ENCODE measurements around the gene NMBR. TPM values are rescaled to one million over a fixed set of nuclear protein-coding genes. Genes with fewer than 3 reads are reported as not detected.

The NMBR gene
- total RNA-seq, 1 experiment from 2014 or later, result not detected

DNA sequence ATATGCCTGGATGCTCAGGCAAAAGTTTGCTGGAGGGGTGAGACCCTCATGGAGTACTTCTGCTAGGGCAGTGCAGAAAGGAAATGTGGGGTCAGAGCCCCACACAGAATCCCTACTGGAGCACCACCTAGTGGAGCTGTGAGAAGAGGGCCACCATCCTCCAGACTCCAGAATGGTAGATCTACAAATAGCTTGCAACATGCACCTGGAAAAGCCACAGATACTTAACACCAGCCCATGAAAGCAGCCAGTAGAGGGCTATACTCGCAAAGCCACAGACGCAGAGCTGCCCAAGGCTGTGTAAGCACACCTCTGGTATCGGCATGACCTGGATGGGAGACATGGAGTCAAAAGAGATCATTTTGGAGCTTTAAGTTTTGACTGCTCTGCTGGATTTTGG lies 74.9 kb downstream of the NMBR start:
- no peak overlapping the region for H3K4me3 Mint-ChIP-seq

More for the DNA sequence above, 74.9 kb downstream of the NMBR start:
- H3K9me3 ChIP-seq (ENCODE audit: control insufficient read depth, low read depth, low read length), result no peaks in the 10 kb centered on the region
- peaks cover 2 to 6% (median 4%) of the 10 kb centered on the region in 3 experiments; a peak in 3 of 7 replicates for H3K36me3 Mint-ChIP-seq (ENCODE audit: insufficient read depth in 1 of 3, low read depth in 3 of 3)
- no peak overlapping the region for H2BK15ac ChIP-seq (ENCODE audit: low read depth, low read length)
- H3K9ac ChIP-seq (ENCODE audit: extremely low read depth, insufficient read length, low read length), result no peak overlapping the region
- no peak overlapping the region for H2BK5ac ChIP-seq (ENCODE audit: insufficient read length, low read length)
- no peak overlapping the region for H3K18ac ChIP-seq (ENCODE audit: insufficient read length, low read depth, low read length)
- no peaks in the 10 kb centered on the region for H4K20me1 ChIP-seq (ENCODE audit: control insufficient read depth, insufficient read depth, insufficient read length)
- H4K8ac ChIP-seq (replicated peaks; ENCODE audit: insufficient read length, low read depth, low read length), result no peak overlapping the region
- H3K56ac ChIP-seq (ENCODE audit: insufficient read length, low read depth, low read length), result no peak overlapping the region
- peaks cover 2% of the 10 kb centered on the region; the same call in 1 of the 2 replicates for H3K4me1 ChIP-seq (ENCODE audit: insufficient read depth, low read length)
- peaks cover 0 to 8% of the 10 kb centered on the region in 2 experiments; a peak in 3 of 5 replicates for H3K9me3 Mint-ChIP-seq
- peak; percentile 73 for DNase-seq
- no peak overlapping the region for H3K27ac ChIP-seq (ENCODE audit: insufficient read length, low read depth, low read length)
- WGBS (ENCODE audit: extremely low coverage, insufficient read length, low lambda C conversion rate), result no CpG with 5 or more reads among the region's 3 CpGs
- no peaks in the 10 kb centered on the region for H3K23me2 ChIP-seq (ENCODE audit: insufficient read length, low read depth, low read length, poor library complexity, severe bottlenecking)
- peak overlapping the region in 1 of 3 experiments; percentile 72; a peak in 1 of 7 replicates for H3K27ac Mint-ChIP-seq
- no peak overlapping the region for H3K4me2 ChIP-seq (ENCODE audit: insufficient read depth, insufficient read length, low read length)
- H2AK5ac ChIP-seq (ENCODE audit: insufficient read length, low read length), result no peak overlapping the region
- H2BK12ac ChIP-seq (ENCODE audit: insufficient read length, low read depth, low read length), result no peak overlapping the region
- H3K4ac ChIP-seq (ENCODE audit: low read depth, low read length), result no peak overlapping the region
- H3K23ac ChIP-seq (ENCODE audit: insufficient read length, low read depth, low read length), result no peak overlapping the region
- H3T11ph ChIP-seq (ENCODE audit: low read length), result no peak overlapping the region
- H3K27me3 ChIP-seq (ENCODE audit: insufficient read depth, low read length), result no peaks in the 10 kb centered on the region
- H2BK20ac ChIP-seq (ENCODE audit: low read depth, low read length, poor library complexity, severe bottlenecking), result no peak overlapping the region
- no peak overlapping the region for H2BK120ac ChIP-seq (ENCODE audit: low read depth, low read length, poor library complexity, severe bottlenecking)
- H3K79me1 ChIP-seq (ENCODE audit: insufficient read depth, low read depth, low read length, poor library complexity, severe bottlenecking), result no peaks in the 10 kb centered on the region
- no peak overlapping the region for H4K91ac ChIP-seq (ENCODE audit: insufficient read length, low read depth, low read length)
- TF ChIP-seq, protein P1, sequence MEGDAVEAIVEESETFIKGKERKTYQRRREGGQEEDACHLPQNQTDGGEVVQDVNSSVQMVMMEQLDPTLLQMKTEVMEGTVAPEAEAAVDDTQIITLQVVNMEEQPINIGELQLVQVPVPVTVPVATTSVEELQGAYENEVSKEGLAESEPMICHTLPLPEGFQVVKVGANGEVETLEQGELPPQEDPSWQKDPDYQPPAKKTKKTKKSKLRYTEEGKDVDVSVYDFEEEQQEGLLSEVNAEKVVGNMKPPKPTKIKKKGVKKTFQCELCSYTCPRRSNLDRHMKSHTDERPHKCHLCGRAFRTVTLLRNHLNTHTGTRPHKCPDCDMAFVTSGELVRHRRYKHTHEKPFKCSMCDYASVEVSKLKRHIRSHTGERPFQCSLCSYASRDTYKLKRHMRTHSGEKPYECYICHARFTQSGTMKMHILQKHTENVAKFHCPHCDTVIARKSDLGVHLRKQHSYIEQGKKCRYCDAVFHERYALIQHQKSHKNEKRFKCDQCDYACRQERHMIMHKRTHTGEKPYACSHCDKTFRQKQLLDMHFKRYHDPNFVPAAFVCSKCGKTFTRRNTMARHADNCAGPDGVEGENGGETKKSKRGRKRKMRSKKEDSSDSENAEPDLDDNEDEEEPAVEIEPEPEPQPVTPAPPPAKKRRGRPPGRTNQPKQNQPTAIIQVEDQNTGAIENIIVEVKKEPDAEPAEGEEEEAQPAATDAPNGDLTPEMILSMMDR (conservative IDR thresholded peaks at IDR 0.05), result peak; percentile 64
- no peaks in the 10 kb centered on the region for H3K27me3 Mint-ChIP-seq (ENCODE audit: low read depth)
- H3K14ac ChIP-seq (ENCODE audit: insufficient read depth, low read length), result no peak overlapping the region
- no peaks in the 10 kb centered on the region for H3K79me2 ChIP-seq (ENCODE audit: insufficient read depth, low read length)
- H2AFZ ChIP-seq (ENCODE audit: low read length), result no peak overlapping the region
- no peak overlapping the region for H4K5ac ChIP-seq (ENCODE audit: insufficient read length, low read depth, low read length)
- H3K4me1 Mint-ChIP-seq, result peaks cover 0 to 4% of the 10 kb centered on the region in 2 experiments; a peak in 2 of 4 replicates

Data from H9 (cell line).